ENCODE data around the gene CD14. TPM values are rescaled to one million over a fixed set of nuclear protein-coding genes. Genes with fewer than 3 reads are reported as not detected.
A peak's percentile ranks its signal among the peaks of the same experiment; 100 is the strongest.

The CD14 gene
- total RNA-seq, 1 experiment from 2014 or later = not detected

DNA sequence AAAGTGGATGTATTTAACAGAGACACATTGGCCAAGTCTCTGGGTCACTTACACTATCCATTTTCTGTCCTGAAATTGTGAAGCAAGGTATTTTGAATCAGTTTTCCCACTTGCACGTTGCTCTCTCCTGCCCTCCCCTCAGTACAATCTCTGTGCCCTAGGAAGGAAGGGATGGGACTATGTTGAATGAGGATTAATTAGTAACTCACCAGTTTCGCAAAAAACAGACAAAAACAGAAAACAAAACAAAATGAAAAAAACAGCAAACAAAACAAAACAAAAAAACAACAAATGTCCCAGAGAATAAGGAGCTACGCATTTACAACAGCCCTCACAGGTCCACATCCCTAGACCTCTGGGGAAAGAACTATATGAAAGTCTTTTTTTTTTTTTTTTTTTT lies 1.1 kb upstream of the CD14 start:
- POLR2A ChIA-PET (ENCODE audit: unreplicated experiment) = no interaction called here
- H3F3A ChIP-seq (ENCODE audit: low read length, unreplicated experiment) = no peaks in the 10 kb centered on the region
- no peak overlapping the region for H3K4me2 ChIP-seq (ENCODE audit: low read length)
- intact Hi-C loops (cut with micrococcal nuclease) = no loop called here
- H3K36me3 ChIP-seq (ENCODE audit: low read depth, low read length) = no peaks in the 10 kb centered on the region
- no peak for DNase-seq
- H3K9me2 ChIP-seq (replicated peaks; ENCODE audit: low read length) = no peaks in the 10 kb centered on the region
- H3K27me3 ChIP-seq (ENCODE audit: low read length) = no peaks in the 10 kb centered on the region
- no peak overlapping the region for H3K4me3 ChIP-seq (ENCODE audit: low read length)
- CTCF ChIA-PET = interaction anchor here (0.7 kb wide), 1 partner anchor 87 kb away, joined by 4 read pairs; no protein-coding TSS in a partner anchor
- TF ChIP-seq, protein P1, sequence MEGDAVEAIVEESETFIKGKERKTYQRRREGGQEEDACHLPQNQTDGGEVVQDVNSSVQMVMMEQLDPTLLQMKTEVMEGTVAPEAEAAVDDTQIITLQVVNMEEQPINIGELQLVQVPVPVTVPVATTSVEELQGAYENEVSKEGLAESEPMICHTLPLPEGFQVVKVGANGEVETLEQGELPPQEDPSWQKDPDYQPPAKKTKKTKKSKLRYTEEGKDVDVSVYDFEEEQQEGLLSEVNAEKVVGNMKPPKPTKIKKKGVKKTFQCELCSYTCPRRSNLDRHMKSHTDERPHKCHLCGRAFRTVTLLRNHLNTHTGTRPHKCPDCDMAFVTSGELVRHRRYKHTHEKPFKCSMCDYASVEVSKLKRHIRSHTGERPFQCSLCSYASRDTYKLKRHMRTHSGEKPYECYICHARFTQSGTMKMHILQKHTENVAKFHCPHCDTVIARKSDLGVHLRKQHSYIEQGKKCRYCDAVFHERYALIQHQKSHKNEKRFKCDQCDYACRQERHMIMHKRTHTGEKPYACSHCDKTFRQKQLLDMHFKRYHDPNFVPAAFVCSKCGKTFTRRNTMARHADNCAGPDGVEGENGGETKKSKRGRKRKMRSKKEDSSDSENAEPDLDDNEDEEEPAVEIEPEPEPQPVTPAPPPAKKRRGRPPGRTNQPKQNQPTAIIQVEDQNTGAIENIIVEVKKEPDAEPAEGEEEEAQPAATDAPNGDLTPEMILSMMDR (conservative IDR thresholded peaks at IDR 0.05; ENCODE audit: low read depth, low read length) = no peak
- no peak for TF ChIP-seq EZH2phosphoT487 (IDR thresholded peaks at IDR 0.05; ENCODE audit: borderline replicate concordance, low read length)
- TF ChIP-seq EZH2 (IDR thresholded peaks at IDR 0.05; ENCODE audit: low read length, unreplicated experiment) = no peak
- no peak overlapping the region for H2AFZ ChIP-seq (ENCODE audit: low read length)
- 0 out of 2 replicates have a peak, but pooled peaks cover 4% of the 10 kb centered on the region for H3K4me1 ChIP-seq (ENCODE audit: insufficient read depth, low read length)
- no peaks in the 10 kb centered on the region for H4K20me1 ChIP-seq (ENCODE audit: low read length)
- no peak for ATAC-seq
- no peak overlapping the region for H3K9ac ChIP-seq (ENCODE audit: low read length)
- H3K9me3 ChIP-seq (ENCODE audit: low read length) = no peaks in the 10 kb centered on the region
- no TSS peak for BruUV-seq (replicated peaks)
- no peaks in the 10 kb centered on the region for H3K79me2 ChIP-seq (ENCODE audit: low read length)
- H3K27ac ChIP-seq (ENCODE audit: low read length) = no peak overlapping the region

DNA sequence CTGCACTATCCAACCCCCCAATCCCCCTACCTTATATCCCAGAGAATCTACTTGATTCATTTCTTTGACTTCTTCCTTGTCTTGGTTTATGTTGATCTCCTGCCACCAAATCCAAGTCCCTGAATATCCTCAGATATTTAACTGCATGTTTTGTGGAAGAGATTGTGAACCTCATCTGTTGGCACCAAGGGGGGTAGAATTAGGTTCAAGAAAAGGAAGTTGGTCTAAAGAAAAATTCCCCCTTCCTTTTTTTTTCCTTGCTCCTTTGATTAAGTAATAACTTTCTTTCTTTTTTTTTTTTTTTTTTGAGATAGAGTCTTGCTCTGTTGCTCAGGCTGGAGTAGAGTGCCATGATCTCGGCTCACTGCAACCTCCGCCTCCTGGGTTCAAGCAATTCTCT lies 526 bp upstream of the CD14 start:
- no peak for ATAC-seq
- ChIA-PET CTCF (no interaction called here), POLR2A (ENCODE audit: unreplicated experiment) (no interaction called here)
- no peak for DNase-seq
- H3K36me3 ChIP-seq (ENCODE audit: low read depth, low read length) = no peaks in the 10 kb centered on the region; the same call in 1 of the 2 replicates
- peak overlapping the region; percentile 69; the same call in 1 of the 2 replicates for H3K4me2 ChIP-seq (ENCODE audit: low read length)
- H3K9me2 ChIP-seq (replicated peaks; ENCODE audit: low read length) = no peaks in the 10 kb centered on the region
- no peak overlapping the region for H3K4me3 ChIP-seq (ENCODE audit: low read length)
- H3K4me1 ChIP-seq (ENCODE audit: insufficient read depth, low read length) = no peaks in the 10 kb centered on the region
- BruUV-seq (replicated peaks) = no TSS peak
- no peak overlapping the region for H3K9ac ChIP-seq (ENCODE audit: low read length)
- no peaks in the 10 kb centered on the region for H3K9me3 ChIP-seq (ENCODE audit: low read length)
- H4K20me1 ChIP-seq (ENCODE audit: low read length) = no peaks in the 10 kb centered on the region
- TF ChIP-seq EZH2phosphoT487 (IDR thresholded peaks at IDR 0.05; ENCODE audit: borderline replicate concordance, low read length) = no peak
- no peak for TF ChIP-seq EZH2 (IDR thresholded peaks at IDR 0.05; ENCODE audit: low read length, unreplicated experiment)
- TF ChIP-seq, protein P1 (conservative IDR thresholded peaks at IDR 0.05; ENCODE audit: low read depth, low read length) = no peak
- no peaks in the 10 kb centered on the region for H3K27me3 ChIP-seq (ENCODE audit: low read length)
- H3K27ac ChIP-seq (ENCODE audit: low read length) = no peak overlapping the region
- H3F3A ChIP-seq (ENCODE audit: low read length, unreplicated experiment) = no peaks in the 10 kb centered on the region
- no peaks in the 10 kb centered on the region for H3K79me2 ChIP-seq (ENCODE audit: low read length)
- intact Hi-C loops (cut with micrococcal nuclease) = no loop called here
- no peak overlapping the region for H2AFZ ChIP-seq (ENCODE audit: low read length)

DNA sequence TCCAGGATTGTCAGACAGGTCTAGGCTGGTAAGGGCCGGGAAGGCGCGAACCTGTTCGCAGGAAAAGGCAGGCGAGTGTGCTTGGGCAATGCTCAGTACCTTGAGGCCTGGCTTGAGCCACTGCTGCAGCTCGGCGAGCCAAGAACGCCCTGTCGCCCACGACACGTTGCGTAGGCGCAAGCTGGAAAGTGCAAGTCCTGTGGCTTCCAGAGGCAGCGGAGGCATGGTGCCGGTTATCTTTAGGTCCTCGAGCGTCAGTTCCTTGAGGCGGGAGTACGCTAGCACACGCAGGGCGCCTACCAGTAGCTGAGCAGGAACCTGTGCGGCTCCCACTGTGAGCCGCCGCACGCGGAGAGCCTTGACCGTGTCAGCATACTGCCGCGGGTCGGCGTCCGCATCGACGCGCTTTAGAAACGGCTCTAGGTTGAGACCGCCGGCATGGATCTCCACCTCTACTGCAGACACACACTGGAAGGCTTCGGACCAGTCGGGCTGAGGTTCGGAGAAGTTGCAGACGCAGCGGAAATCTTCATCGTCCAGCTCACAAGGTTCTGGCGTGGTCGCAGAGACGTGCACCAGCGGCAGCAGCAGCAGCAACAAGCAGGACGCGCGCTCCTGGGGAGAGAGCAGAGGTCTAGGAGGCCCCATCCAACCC lies 482 bp downstream of the CD14 start:
- intact Hi-C loops (cut with micrococcal nuclease) = no loop called here
- peak overlapping the region; percentile 69 for H3K4me2 ChIP-seq (ENCODE audit: low read length)
- peaks cover 4% of the 10 kb centered on the region; the same call in 1 of the 2 replicates for H3K9me3 ChIP-seq (ENCODE audit: low read length)
- no peaks in the 10 kb centered on the region for H3K9me2 ChIP-seq (replicated peaks; ENCODE audit: low read length)
- no peak overlapping the region for H3K27ac ChIP-seq (ENCODE audit: low read length)
- ChIA-PET CTCF (no interaction called here), POLR2A (ENCODE audit: unreplicated experiment) (no interaction called here)
- DNase-seq (no peak), ATAC-seq (peak; percentile 48)
- no peaks in the 10 kb centered on the region for H3K79me2 ChIP-seq (ENCODE audit: low read length)
- H3K4me3 ChIP-seq (ENCODE audit: low read length) = peak overlapping the region; percentile 45; the same call in 1 of the 2 replicates
- TF ChIP-seq EZH2phosphoT487 (IDR thresholded peaks at IDR 0.05; ENCODE audit: borderline replicate concordance, low read length) = no peak
- TF ChIP-seq EZH2 (IDR thresholded peaks at IDR 0.05; ENCODE audit: low read length, unreplicated experiment) = no peak
- TF ChIP-seq, protein P1 (conservative IDR thresholded peaks at IDR 0.05; ENCODE audit: low read depth, low read length) = no peak
- H3K4me1 ChIP-seq (ENCODE audit: insufficient read depth, low read length) = no peaks in the 10 kb centered on the region
- peak overlapping the region; percentile 48; the same call in 1 of the 2 replicates for H2AFZ ChIP-seq (ENCODE audit: low read length)
- no peaks in the 10 kb centered on the region for H3K27me3 ChIP-seq (ENCODE audit: low read length)
- BruUV-seq (replicated peaks) = no TSS peak
- H4K20me1 ChIP-seq (ENCODE audit: low read length) = no peaks in the 10 kb centered on the region
- no peaks in the 10 kb centered on the region; the same call in 1 of the 2 replicates for H3K36me3 ChIP-seq (ENCODE audit: low read depth, low read length)
- no peaks in the 10 kb centered on the region for H3F3A ChIP-seq (ENCODE audit: low read length, unreplicated experiment)
- no peak overlapping the region for H3K9ac ChIP-seq (ENCODE audit: low read length)
